ENCODE measurements around the gene RAB11FIP3. TPM values are rescaled to one million over a fixed set of nuclear protein-coding genes. Genes with fewer than 3 reads are reported as not detected.

The RAB11FIP3 gene
- total RNA-seq, 2 donors from 2014 or later, result 19.9 to 43.8 TPM

- H3K9me3 ChIP-seq, result no peaks in the 10 kb centered on the region
- no peaks in the 10 kb centered on the region for H3K27me3 ChIP-seq
- DNase-seq (ENCODE audit: low spot score), result no peak
- H3K27ac ChIP-seq, result peak overlapping the region in 1 of 2 donors; percentile 3
- H3K4me3 ChIP-seq, result no peak overlapping the region
- H3K4me1 ChIP-seq, result peaks cover 0 to 27% of the 10 kb centered on the region in 2 donors
- TF ChIP-seq CTCF (IDR thresholded peaks at IDR 0.05), result no peak
- peaks cover 5% of the 10 kb centered on the region for H3K36me3 ChIP-seq
Measured at GRCh38 chr16:470418-470817, 45.0 kb downstream of the RAB11FIP3 start.

GRCh38 chr16:471353-472198, 46.1 kb downstream of the RAB11FIP3 start:
- Histone ChIP-seq H3K27ac (peak overlapping the region; percentile 3 to 45), H3K27me3 (no peaks in the 10 kb centered on the region), H3K36me3 (peaks cover 5% of the 10 kb centered on the region), H3K9me3 (no peaks in the 10 kb centered on the region), H3K4me3 (no peak overlapping the region), H3K4me1 (peaks cover 0 to 27% of the 10 kb centered on the region in 2 donors)
- DNase-seq (ENCODE audit: low spot score), result no peak
- no peak for TF ChIP-seq CTCF (IDR thresholded peaks at IDR 0.05)

- TF ChIP-seq CTCF (IDR thresholded peaks at IDR 0.05), result no peak
- Histone ChIP-seq H3K9me3 (no peaks in the 10 kb centered on the region), H3K36me3 (peaks cover 5% of the 10 kb centered on the region), H3K27me3 (no peaks in the 10 kb centered on the region), H3K4me1 (peaks cover 0 to 26% of the 10 kb centered on the region in 2 donors), H3K27ac (peak overlapping the region in 1 of 2 donors; percentile 3), H3K4me3 (no peak overlapping the region)
- no peak for DNase-seq (ENCODE audit: low spot score)
Measured at GRCh38 chr16:472199-472504, 46.7 kb downstream of the RAB11FIP3 start.

- Histone ChIP-seq H3K36me3 (peaks cover 5% of the 10 kb centered on the region), H3K27ac (no peak overlapping the region), H3K4me1 (peaks cover 0 to 31% of the 10 kb centered on the region in 2 donors), H3K9me3 (no peaks in the 10 kb centered on the region), H3K4me3 (no peak overlapping the region), H3K27me3 (no peaks in the 10 kb centered on the region)
- DNase-seq (ENCODE audit: low spot score), result no peak
- no peak for TF ChIP-seq CTCF (IDR thresholded peaks at IDR 0.05)
Measured at GRCh38 chr16:473046-474043, 47.9 kb downstream of the RAB11FIP3 start.

GRCh38 chr16:474420-475122, 49.1 kb downstream of the RAB11FIP3 start:
- no peak for DNase-seq (ENCODE audit: low spot score)
- Histone ChIP-seq H3K36me3 (peaks cover 5% of the 10 kb centered on the region), H3K27me3 (no peaks in the 10 kb centered on the region), H3K4me1 (peaks cover 0 to 31% of the 10 kb centered on the region in 2 donors), H3K9me3 (no peaks in the 10 kb centered on the region), H3K27ac (no peak overlapping the region), H3K4me3 (no peak overlapping the region)
- TF ChIP-seq CTCF (IDR thresholded peaks at IDR 0.05), result no peak

All from right atrium auricular region (tissue), 2 donors.